ENCODE data around the gene BMP10. TPM values are rescaled to one million over a fixed set of nuclear protein-coding genes. Genes with fewer than 3 reads are reported as not detected.

Gene BMP10
- total and polyA plus RNA-seq, 2 of the 13 experiments (the other 11 are each of a cell fraction or from before 2014, with no cell fraction given), result not detected

DNA sequence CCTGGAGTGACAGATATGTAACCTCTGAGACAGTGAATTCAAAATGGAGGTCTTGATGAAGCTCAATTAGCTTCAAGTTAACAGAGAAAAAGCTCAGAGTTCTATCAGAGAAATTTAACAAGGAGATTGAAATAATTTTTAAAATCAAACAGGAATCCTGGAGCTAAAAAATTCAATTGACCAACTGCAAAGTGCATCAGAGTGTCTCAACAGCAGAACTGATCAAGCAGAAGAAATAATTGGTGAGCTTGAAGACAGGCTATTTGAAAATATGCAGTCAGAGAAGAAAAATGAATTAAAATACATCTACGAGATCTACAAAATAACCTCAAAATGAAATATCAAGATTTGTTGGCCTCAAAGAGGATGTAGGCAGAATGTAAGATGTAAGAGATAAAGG, 30.4 kb upstream of the BMP10 start:
- CTCF ChIA-PET (ENCODE audit: low intra/inter-chr PET ratio, low total read pairs), result no interaction called here
- Histone ChIP-seq H3K27me3 (ENCODE audit: control insufficient read depth in 1 of 2, insufficient read depth in 2 of 2, low read length in 2 of 2) (peaks cover 2 to 24% of the 10 kb centered on the region in 2 experiments; a peak in 2 of 5 replicates), H3K9me3 (ENCODE audit: low read length) (peaks cover 6% of the 10 kb centered on the region; the same call in 1 of the 2 replicates), H3K4me1 (ENCODE audit: insufficient read depth, low read length) (no peaks in the 10 kb centered on the region), H2AFZ (ENCODE audit: low read length) (no peak overlapping the region), H3K79me2 (ENCODE audit: insufficient read depth, low read length) (no peaks in the 10 kb centered on the region), H3K36me3 (replicated peaks in 1 of 2; ENCODE audit: control insufficient read depth in 1 of 2, insufficient read depth in 2 of 2, low read length in 2 of 2) (no peaks in the 10 kb centered on the region), H3K4me2 (ENCODE audit: low read depth, low read length) (no peak overlapping the region), H4K20me1 (ENCODE audit: insufficient read depth, low read length) (no peaks in the 10 kb centered on the region), H3K4me3 (replicated peaks in 1 of 3; ENCODE audit: insufficient read depth in 1 of 3, low read depth in 2 of 3, low read length in 3 of 3) (no peak overlapping the region), H3K9ac (ENCODE audit: insufficient read depth, low read depth, low read length) (no peak overlapping the region), H3K27ac (ENCODE audit: extremely low read length, insufficient read depth, low read length) (no peak overlapping the region)
- 18% methylated on average over 1 of the region's 1 CpG for WGBS (ENCODE audit: low lambda C conversion rate)
- intact Hi-C loops (cut with micrococcal nuclease; ENCODE audit: unreplicated experiment), result no loop called here
- DNase-seq (ENCODE audit: low spot score), result no peak
- in situ Hi-C loops (cut with HindIII; ENCODE audit: extremely low pct_ligation_motif_present, low pct_unique_long_range_greater_than_20kb), result no loop called here
- POLR2A ChIA-PET, result no interaction called here
- no peak for ATAC-seq
- TF ChIP-seq TEF (CRISPR knock-in tag; IDR thresholded peaks at IDR 0.05) (no peak), PCBP2 (optimal IDR thresholded peaks at IDR 0.05; ENCODE audit: low read depth, low read length, poor library complexity, severe bottlenecking) (no peak), ZNF160 (CRISPR knock-in tag; IDR thresholded peaks at IDR 0.05) (peak; percentile 99)
- FAIRE-seq, result no peak
- no TSS peak for BruUV-seq (replicated peaks)

DNA sequence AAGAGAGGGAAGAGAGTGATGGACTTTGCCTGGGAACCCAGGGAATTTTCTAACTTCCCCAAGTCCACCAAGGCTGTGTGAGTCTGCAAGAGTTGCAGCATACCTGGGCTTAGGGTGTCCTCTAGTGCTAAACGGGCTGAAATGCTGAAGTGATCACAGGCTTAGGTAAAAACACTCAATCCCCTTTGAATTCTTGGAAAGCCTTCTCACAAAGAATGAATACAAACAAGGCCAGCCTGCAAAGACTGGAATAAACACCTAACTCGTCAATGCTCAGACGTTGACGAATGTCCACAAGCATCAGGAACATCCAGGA, 30.0 kb upstream of the BMP10 start:
- in situ Hi-C loops (cut with HindIII; ENCODE audit: extremely low pct_ligation_motif_present, low pct_unique_long_range_greater_than_20kb), result no loop called here
- Histone ChIP-seq H3K4me1 (ENCODE audit: insufficient read depth, low read length) (no peaks in the 10 kb centered on the region), H2AFZ (ENCODE audit: low read length) (no peak overlapping the region), H3K9me3 (ENCODE audit: low read length) (peaks cover 6% of the 10 kb centered on the region; the same call in 1 of the 2 replicates), H3K4me3 (replicated peaks in 1 of 3; ENCODE audit: insufficient read depth in 1 of 3, low read depth in 2 of 3, low read length in 3 of 3) (no peak overlapping the region), H3K27me3 (ENCODE audit: control insufficient read depth in 1 of 2, insufficient read depth in 2 of 2, low read length in 2 of 2) (peaks cover 2 to 27% of the 10 kb centered on the region in 2 experiments; a peak in 2 of 5 replicates), H4K20me1 (ENCODE audit: insufficient read depth, low read length) (no peaks in the 10 kb centered on the region), H3K9ac (ENCODE audit: insufficient read depth, low read depth, low read length) (no peak overlapping the region), H3K79me2 (ENCODE audit: insufficient read depth, low read length) (no peaks in the 10 kb centered on the region), H3K36me3 (replicated peaks in 1 of 2; ENCODE audit: control insufficient read depth in 1 of 2, insufficient read depth in 2 of 2, low read length in 2 of 2) (no peaks in the 10 kb centered on the region), H3K4me2 (ENCODE audit: low read depth, low read length) (no peak overlapping the region), H3K27ac (ENCODE audit: extremely low read length, insufficient read depth, low read length) (no peak overlapping the region)
- CTCF ChIA-PET (ENCODE audit: low intra/inter-chr PET ratio, low total read pairs), result no interaction called here
- FAIRE-seq (peak; percentile 46), DNase-seq (ENCODE audit: low spot score) (peak; percentile 40), ATAC-seq (peak; percentile 90)
- intact Hi-C loops (cut with micrococcal nuclease; ENCODE audit: unreplicated experiment), result no loop called here
- 2% methylated on average over 4 of the region's 4 CpGs for WGBS (ENCODE audit: low lambda C conversion rate)
- TF ChIP-seq SMC3 (IDR thresholded peaks at IDR 0.05; ENCODE audit: low read length), result peak; percentile 58; the same call in 1 of the 2 replicates
- peak; percentile 84 for TF ChIP-seq STAG1 (CRISPR knock-in tag; IDR thresholded peaks at IDR 0.05)
- no peak for TF ChIP-seq ZNF777 (CRISPR knock-in tag; IDR thresholded peaks at IDR 0.05)
- TF ChIP-seq RAD21 (CRISPR knock-in tag; IDR thresholded peaks at IDR 0.05), result peak; percentile 70
- 0 out of 2 replicates have a peak, but pooled peaks have one; percentile 48 for TF ChIP-seq ATF7 (IDR thresholded peaks at IDR 0.05)
- no peak for TF ChIP-seq ATF7 (CRISPR knock-in tag; IDR thresholded peaks at IDR 0.05)
- TF ChIP-seq, protein P1, sequence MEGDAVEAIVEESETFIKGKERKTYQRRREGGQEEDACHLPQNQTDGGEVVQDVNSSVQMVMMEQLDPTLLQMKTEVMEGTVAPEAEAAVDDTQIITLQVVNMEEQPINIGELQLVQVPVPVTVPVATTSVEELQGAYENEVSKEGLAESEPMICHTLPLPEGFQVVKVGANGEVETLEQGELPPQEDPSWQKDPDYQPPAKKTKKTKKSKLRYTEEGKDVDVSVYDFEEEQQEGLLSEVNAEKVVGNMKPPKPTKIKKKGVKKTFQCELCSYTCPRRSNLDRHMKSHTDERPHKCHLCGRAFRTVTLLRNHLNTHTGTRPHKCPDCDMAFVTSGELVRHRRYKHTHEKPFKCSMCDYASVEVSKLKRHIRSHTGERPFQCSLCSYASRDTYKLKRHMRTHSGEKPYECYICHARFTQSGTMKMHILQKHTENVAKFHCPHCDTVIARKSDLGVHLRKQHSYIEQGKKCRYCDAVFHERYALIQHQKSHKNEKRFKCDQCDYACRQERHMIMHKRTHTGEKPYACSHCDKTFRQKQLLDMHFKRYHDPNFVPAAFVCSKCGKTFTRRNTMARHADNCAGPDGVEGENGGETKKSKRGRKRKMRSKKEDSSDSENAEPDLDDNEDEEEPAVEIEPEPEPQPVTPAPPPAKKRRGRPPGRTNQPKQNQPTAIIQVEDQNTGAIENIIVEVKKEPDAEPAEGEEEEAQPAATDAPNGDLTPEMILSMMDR (CRISPR knock-in tag; IDR thresholded peaks at IDR 0.05), result peak; percentile 73
- POLR2A ChIA-PET, result no interaction called here
- no TSS peak for BruUV-seq (replicated peaks)

All from HepG2 (cell line).